HG03139 (cell line): ENCODE measurements around the gene RHBDF1.

ENCODE experiments used
- ATAC-seq: cut with Tn5 transposase; IDR thresholded peaks from one replicate; pipeline ENCODE4 v1.9.1; 2021; ENCODE audit not compliant: unreplicated experiment

Gene RHBDF1, protein sequence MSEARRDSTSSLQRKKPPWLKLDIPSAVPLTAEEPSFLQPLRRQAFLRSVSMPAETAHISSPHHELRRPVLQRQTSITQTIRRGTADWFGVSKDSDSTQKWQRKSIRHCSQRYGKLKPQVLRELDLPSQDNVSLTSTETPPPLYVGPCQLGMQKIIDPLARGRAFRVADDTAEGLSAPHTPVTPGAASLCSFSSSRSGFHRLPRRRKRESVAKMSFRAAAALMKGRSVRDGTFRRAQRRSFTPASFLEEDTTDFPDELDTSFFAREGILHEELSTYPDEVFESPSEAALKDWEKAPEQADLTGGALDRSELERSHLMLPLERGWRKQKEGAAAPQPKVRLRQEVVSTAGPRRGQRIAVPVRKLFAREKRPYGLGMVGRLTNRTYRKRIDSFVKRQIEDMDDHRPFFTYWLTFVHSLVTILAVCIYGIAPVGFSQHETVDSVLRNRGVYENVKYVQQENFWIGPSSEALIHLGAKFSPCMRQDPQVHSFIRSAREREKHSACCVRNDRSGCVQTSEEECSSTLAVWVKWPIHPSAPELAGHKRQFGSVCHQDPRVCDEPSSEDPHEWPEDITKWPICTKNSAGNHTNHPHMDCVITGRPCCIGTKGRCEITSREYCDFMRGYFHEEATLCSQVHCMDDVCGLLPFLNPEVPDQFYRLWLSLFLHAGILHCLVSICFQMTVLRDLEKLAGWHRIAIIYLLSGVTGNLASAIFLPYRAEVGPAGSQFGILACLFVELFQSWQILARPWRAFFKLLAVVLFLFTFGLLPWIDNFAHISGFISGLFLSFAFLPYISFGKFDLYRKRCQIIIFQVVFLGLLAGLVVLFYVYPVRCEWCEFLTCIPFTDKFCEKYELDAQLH

DNA sequence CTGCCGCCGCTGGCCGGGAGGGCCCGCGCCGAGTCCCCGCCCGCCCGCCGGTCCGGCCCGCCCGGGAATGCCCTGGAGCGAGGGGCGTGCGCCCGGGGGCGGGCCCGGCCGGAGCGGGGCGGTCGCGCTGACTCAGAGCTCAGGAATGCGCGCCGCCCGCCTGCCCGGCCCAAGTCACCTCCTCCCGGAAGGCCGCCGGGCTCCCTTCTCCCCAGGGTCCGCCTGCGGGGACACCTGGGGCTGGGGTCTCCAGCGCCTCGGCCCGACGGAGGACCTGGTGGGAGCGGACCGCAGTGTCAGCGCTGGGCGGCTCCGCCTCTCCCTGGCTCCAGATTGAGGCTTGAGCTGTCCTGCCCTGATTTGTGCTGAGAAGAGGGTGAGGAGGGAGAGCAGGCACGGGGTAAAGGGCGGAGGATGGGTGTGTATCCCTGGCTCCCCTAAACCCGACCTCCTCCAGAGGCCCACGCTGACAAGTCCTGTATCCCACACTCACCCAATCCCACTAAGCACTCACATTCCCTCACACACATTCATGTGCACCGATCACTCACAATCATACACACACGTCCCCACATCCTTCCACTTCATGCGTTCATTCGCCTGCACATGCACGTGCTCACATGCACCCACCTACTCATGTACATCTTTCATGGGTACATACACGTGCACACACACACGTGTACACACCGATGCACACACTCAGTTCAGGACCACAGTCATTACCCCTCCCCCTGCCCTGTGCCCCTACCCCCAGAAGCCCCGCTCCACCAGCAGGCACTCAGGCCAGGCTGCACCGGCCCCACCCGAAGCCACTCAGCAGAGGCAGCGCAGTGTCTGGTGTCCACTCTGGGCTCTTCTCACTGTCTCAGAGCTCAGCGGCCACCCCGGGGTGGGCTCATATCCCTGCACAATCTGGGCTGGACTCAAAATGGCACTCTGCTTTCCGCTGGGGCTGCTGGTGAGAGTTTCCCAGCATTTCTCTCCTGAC lies at the start of gene RHBDF1:
Gene RHBDF1 (minus strand): TSS at position 71 of the 988 bp plus-strand sequence. CDS start 7,616 bp downstream, outside the sequence.
- ATAC-seq: no peak

GRCh38 chr16:120756-121155 lies 48.3 kb upstream of the RHBDF1 start:
- no peak for ATAC-seq

DNA sequence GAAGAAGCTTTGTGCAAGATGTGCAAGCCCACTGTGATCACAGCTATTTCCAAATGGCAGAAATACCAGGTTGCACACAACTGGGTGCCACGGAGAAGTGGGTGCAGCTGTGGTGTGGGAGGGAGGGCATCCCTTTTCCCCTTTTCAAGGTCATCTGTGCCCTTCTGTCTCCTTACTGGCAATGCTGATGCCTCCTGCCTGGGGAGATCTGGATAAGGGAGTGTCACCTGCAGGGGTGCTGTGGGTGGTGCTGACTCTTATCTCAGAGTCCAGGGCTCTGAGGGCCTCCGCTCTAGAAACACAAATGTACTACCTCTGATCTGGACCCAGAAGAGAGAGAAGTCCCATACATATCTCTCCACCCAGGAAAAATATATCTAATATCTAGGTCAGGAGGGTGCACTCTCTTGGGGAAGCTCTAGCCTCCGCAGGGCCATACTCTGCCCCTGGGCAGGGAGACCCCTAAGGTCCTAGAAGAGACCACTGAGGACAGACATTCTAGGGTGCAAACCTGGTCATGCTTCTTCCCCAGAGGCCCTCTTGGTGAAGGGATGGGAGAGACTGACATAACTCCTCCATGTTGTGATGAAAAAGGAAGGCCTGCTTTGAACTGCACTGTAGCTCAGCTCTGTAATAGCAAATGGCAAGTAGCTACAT lies 47.5 kb upstream of the RHBDF1 start:
- no peak for ATAC-seq

DNA sequence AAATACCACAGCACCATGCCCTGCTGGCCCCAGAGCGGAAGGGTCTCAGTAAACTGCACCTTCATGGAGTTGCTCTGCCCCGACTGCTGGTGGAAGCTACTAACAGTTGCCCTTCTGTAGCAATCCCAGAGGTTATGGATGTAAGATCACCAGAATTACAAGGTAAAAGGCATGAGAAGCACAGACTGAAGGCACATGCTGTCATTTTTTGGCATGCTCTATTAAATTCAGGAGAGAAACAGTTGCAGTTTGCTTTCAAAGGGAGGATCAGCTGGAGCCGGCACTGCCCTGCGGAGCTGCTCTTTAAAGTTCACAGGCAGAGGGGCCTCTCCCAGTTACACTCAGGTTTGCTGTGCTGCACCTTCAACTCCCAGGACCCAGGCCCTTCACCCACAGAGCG lies 46.9 kb upstream of the RHBDF1 start:
- no peak for ATAC-seq

DNA sequence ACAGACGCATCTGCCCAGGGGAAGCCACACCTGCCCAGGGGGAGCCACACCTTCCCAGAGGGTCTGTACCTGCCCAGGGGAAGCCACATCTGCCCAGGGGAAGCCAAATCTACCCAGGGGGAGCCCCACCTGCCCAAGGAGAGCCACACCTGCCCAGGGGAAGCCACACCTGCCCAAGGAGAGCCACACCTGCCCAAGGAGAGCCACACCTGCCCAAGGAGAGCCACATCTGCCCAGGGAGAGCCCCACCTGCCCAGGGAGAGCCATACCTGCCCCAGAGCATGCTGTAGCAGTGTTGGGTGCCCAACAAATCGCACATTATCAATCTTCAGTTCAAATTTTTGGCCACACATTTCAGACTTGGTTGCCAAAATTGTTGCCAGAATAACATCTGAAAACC lies 46.4 kb upstream of the RHBDF1 start:
- no peak for ATAC-seq

- ATAC-seq: no peak
These were observed 45.2 kb upstream of the RHBDF1 start for GRCh38 chr16:117379-118365.

DNA sequence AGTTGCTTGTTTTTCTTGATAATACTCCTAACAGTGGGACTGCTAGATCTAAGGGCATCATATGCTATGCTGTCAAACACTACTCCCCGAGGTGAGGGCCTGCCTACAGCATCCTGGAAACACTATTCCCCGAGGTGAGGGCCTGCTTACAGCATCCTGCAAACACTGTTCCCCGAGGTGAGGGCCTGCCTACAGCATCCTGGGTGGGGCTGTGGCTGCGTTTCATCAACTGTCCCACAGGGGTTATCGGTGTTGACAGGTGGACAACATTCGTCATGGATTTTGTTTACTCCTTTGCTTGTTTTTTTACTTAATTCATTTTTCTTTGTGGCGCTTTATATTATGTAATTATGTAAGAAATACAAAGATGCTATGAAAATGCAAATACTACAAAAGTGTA lies 43.6 kb upstream of the RHBDF1 start:
- ATAC-seq: no peak

DNA sequence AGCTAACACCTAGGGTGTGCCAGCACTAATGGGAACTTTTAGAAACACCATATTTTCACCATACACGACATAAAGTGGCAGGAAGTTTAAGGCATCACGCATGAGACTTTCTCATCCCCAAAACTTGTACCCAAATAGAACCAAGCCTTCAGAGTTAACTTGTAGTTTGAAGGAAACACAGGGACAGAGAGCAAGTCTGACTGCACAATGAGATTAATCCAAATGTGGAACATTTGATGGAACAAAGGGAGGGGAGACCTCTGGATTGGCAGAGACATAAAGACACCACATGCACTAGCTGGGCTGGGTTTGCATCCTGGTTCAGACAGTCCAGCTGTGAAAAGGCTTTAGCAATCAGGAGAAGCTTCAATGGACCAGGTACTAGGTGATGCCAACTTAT lies 41.9 kb upstream of the RHBDF1 start:
- no peak for ATAC-seq

GRCh38 chr16:112153-112840 lies 39.9 kb upstream of the RHBDF1 start:
- no peak for ATAC-seq

DNA sequence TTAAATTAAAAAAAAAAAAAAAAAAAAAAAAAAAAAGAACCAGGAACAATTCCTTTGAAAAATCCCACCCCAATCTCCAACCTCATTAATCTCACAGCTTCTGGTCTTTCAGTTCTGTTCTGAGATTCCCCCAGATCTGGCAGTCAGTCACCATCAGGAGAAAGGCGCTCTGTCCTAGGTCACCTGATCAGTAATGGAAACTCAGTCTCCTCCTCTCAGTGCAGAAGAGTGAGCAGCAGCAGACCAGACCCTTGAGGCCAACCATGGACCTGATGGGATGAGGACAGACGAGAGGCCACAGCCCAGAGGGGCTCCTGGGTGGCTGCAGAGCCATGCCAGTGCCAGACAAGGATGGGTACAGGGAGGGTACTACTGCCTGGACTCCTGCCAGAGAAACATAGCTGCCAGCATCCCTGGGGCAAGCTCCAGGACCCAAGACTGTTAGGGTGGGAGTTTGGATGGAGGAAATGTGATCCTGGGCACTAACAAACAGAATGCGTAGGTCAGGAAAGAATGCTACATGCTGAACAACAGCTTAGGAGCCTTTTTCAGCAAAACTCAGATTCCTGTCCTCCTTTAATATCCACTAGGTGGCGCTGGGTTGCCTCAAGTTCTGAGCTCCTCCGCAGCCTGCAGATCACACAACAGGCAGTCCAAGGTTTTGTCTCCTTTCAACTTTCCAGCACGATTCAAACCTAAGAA lies 34.3 kb upstream of the RHBDF1 start:
- ATAC-seq: no peak

- ATAC-seq: no peak
These were observed 33.1 kb upstream of the RHBDF1 start for GRCh38 chr16:105521-105920.

GRCh38 chr16:104928-105327 lies 32.5 kb upstream of the RHBDF1 start:
- no peak for ATAC-seq

GRCh38 chr16:104355-104754 lies 31.9 kb upstream of the RHBDF1 start:
- ATAC-seq: no peak

DNA sequence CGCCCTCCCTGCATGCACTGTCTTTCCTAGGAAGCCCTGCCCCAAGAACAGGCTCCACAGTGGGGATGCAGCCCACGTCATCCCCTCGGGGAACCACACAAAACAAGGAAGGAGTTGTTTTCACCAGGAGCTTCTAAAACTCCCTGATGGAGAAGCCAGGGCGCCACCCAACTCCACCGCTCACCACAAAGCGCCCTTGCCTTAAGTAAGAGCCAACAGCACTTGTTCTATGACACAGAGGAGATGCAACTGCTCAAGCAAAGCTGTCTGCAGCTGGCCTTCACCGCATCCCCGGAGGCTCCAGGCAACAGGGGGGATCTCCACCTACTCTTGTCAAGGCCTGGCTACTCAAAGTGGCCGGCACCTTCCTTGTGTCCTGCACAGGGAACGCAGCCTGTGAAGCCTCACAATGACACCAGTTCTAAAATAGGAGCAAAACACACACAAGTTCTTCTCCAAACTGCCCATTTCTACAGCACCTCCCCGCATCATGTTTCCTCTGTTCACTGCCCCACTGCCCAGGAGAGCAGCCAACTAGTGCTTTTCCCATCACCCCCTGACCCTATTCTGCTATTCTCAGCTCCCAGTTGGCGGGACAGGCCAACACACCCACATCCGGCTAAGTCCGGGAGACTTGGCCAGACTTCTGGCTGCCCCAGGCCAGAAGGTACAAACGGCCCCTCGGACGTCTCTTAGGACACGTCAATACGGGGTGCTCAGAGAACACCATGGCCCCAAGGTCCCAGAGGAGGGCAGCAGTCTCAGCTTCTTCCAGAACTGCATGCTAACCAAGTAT lies 29.8 kb upstream of the RHBDF1 start:
- ATAC-seq: no peak

DNA sequence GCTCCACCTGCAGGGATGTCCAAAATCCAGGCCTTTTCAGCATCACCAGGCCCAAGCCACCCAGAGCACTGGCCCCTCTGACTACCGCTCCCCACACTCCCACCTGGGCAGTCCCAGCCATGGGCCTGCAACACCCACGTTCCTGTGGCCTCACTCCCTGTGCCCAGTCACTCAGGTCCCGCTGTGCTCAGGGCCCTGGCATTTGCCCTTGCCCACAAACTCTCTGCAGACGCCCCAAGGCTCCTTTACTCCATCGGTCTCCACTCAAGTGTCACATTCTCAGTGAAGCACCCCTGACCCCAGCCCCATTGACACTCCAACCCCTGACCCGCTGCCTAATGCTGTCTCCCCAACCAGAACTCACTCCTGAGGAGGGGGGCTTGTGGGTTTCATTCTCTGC lies 29.2 kb upstream of the RHBDF1 start:
- no peak for ATAC-seq

DNA sequence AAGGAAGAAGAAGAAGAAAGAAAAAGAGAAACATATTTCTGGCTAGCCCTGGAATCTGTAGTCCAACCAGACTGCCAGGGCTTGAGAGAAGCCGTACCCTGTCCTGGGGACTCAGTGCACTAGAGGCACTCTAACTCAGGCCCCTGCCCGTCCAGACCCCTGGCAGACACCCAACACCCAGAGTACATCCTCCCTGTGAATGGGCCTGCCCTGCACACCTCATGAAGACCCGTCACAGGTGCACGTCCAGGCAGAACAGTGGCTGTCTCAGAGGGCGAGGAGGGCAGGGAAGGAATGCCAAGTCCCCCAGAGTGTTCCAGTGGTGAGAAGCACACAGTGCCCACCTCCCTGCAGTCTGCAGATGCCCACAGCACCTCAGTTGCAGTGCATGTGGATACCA lies 28.6 kb upstream of the RHBDF1 start:
- ATAC-seq: no peak

- no peak for ATAC-seq
These were observed 25.4 kb upstream of the RHBDF1 start for GRCh38 chr16:97822-98221.
